ENCODE results near the gene ATP1A4. TPM values are rescaled to one million over a fixed set of nuclear protein-coding genes. Genes with fewer than 3 reads are reported as not detected.
"Not testable (repeated sequence)": the region's sequence is repeated elsewhere in the genome, so short reads cannot be mapped to it uniquely, and the experiment has no call there.

Gene ATP1A4
- polyA plus RNA-seq, 3 donors, result 0.11 to 0.32 (median 0.12) TPM

DNA sequence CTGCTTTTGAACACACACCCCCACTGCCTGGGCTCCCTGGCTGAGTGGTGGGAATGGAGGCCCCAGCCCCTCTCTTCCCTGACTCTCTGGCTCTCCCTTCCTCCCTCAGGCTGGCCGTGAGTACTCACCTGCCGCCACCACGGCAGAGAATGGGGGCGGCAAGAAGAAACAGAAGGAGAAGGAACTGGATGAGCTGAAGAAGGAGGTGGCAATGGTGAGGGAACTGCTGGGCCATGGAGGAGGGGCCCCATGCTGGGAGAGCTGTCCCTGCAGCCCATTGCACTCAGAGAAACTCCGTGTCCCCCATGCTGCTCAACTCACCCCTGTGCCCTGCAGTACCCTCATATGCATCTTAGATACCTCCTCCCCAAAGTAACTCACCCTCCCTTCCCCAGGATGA is 30.6 kb upstream of the ATP1A4 start:
- DNase-seq (ENCODE audit: extremely low read depth in 1 of 11, low read depth in 9 of 11, low spot score in 4 of 11), result no peak

GRCh38 chr1:160121388-160121787 is 30.0 kb upstream of the ATP1A4 start:
- no peak for DNase-seq (ENCODE audit: extremely low read depth in 1 of 11, low read depth in 9 of 11, low spot score in 4 of 11)

DNA sequence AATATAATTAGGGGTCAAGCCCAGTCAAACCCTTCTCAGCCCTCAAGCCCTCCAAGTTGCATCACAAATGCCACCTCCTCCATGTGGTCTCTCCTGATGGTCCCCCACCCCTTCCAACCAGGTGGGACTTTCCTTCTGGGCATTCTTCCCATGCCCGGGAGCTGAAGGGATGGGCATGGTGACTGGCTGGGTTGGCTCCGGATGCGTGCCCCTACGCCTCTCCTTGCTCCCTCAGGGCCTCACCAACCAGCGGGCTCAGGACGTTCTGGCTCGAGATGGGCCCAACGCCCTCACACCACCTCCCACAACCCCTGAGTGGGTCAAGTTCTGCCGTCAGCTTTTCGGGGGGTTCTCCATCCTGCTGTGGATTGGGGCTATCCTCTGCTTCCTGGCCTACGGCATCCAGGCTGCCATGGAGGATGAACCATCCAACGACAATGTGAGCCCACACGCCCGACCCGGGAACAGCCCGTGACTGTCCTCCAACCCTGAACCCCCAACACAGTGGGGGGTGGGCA is 28.4 kb upstream of the ATP1A4 start:
- DNase-seq (ENCODE audit: extremely low read depth in 1 of 11, low read depth in 9 of 11, low spot score in 4 of 11), result no peak

DNA sequence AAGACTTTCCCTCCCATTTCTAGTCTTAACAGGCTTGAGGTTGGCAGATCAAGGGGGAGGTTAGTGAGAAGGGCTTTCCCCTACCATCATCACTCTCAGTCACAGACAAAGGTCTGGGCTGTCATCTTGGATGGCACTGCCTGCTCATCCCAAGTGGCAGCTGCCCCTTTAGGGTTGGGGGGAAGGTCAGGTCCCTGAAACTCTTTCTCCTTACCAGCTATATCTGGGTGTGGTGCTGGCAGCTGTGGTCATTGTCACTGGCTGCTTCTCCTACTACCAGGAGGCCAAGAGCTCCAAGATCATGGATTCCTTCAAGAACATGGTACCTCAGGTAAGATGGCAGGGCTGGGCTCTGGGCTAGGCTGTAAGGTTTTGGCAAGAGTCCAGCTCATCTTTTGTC is 27.7 kb upstream of the ATP1A4 start:
- DNase-seq (ENCODE audit: extremely low read depth in 1 of 11, low read depth in 9 of 11, low spot score in 4 of 11), result no peak

DNA sequence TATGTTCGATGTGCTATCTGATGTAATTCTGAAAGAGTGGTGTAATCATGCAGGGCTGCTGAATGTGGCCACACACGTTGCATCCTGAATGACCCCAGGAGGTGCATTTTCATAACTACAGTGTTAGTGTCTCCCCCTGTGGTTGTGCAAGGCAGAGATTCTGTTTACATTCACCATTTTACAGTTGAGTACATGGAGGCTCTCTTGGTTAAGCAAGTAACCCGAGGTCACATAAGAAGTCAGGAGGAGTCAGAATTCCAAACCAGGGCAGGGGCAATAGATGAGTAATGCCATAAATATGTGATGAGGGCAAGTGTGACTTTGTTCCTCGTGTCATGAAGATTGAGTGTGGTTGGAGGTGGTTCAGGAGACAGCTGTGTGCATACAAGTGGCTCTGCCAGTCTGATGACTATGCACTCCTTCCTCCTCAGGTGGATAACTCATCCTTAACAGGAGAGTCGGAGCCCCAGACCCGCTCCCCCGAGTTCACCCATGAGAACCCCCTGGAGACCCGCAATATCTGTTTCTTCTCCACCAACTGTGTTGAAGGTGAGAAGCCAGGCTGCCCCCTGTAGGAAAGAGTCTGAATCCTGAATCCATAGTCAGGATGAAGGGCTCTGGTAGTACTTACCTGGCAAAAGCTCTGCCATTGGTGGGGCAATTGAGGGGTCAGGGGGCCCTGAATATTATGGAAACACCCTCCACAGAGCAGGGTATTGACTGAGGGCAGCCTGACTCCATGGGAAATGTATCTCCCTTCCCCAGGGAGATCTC is 26.5 kb upstream of the ATP1A4 start:
- no peak for DNase-seq (ENCODE audit: extremely low read depth in 1 of 11, low read depth in 9 of 11, low spot score in 4 of 11)

GRCh38 chr1:160125746-160126145 is 25.7 kb upstream of the ATP1A4 start:
- no peak for DNase-seq (ENCODE audit: extremely low read depth in 1 of 11, low read depth in 9 of 11, low spot score in 4 of 11)

- not testable (repeated sequence) for DNase-seq (ENCODE audit: extremely low read depth in 1 of 11, low read depth in 9 of 11, low spot score in 4 of 11)
Measured at GRCh38 chr1:160126342-160126741, 25.1 kb upstream of the ATP1A4 start.

GRCh38 chr1:160127381-160127780 is 24.0 kb upstream of the ATP1A4 start:
- no peak for DNase-seq (ENCODE audit: extremely low read depth in 1 of 11, low read depth in 9 of 11, low spot score in 4 of 11)

GRCh38 chr1:160127865-160128523 is 23.4 kb upstream of the ATP1A4 start:
- no peak for DNase-seq (ENCODE audit: extremely low read depth in 1 of 11, low read depth in 9 of 11, low spot score in 4 of 11)

GRCh38 chr1:160128636-160129035 is 22.8 kb upstream of the ATP1A4 start:
- no peak for DNase-seq (ENCODE audit: extremely low read depth in 1 of 11, low read depth in 9 of 11, low spot score in 4 of 11)

- no peak for DNase-seq (ENCODE audit: extremely low read depth in 1 of 11, low read depth in 9 of 11, low spot score in 4 of 11)
Measured at GRCh38 chr1:160129046-160129445, 22.4 kb upstream of the ATP1A4 start.

GRCh38 chr1:160129558-160129957 is 21.8 kb upstream of the ATP1A4 start:
- DNase-seq (ENCODE audit: extremely low read depth in 1 of 11, low read depth in 9 of 11, low spot score in 4 of 11), result no peak

- DNase-seq (ENCODE audit: extremely low read depth in 1 of 11, low read depth in 9 of 11, low spot score in 4 of 11), result no peak
Measured at GRCh38 chr1:160129966-160130365, 21.4 kb upstream of the ATP1A4 start.

DNA sequence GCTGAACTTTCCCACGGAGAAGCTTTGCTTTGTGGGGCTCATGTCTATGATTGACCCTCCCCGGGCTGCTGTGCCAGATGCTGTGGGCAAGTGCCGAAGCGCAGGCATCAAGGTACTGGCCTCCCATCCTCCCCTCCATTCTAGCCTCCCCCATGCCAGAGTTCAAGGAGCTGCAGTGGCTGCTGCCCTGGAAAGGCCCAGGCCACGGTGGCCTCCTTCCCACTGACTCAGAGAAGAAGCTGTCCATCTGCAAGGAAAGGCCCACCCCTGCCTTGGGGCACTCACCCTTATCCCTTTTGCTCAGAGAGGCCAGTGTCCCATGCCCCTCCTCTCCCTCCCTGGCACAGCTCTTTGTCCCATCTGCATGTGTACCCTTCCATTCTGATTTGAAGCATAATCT is 20.9 kb upstream of the ATP1A4 start:
- no peak for DNase-seq (ENCODE audit: extremely low read depth in 1 of 11, low read depth in 9 of 11, low spot score in 4 of 11)

DNA sequence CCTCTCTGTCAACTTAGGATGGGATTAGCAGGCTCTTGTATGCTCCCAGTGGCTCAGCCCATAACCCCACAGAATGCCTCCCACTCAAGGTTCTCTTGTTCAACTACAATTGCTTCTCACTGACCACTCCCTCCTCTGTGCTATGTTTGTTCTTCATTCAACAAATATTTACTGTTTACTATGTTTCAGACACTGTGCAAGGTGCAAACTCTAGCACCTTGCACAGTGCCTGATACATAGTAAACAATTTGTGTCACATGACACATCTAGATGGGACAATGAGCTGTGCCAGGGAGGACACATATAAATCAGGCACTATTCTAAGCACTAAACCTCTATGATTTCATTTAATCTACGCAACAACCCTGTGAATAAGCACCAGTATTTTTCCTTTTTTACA is 20.5 kb upstream of the ATP1A4 start:
- DNase-seq (ENCODE audit: extremely low read depth in 1 of 11, low read depth in 9 of 11, low spot score in 4 of 11), result no peak

GRCh38 chr1:160131803-160132565 is 19.4 kb upstream of the ATP1A4 start:
- DNase-seq (ENCODE audit: extremely low read depth in 1 of 11, low read depth in 9 of 11, low spot score in 4 of 11), result no peak

- DNase-seq (ENCODE audit: extremely low read depth in 1 of 11, low read depth in 9 of 11, low spot score in 4 of 11), result no peak
Measured at GRCh38 chr1:160133990-160134770, 17.2 kb upstream of the ATP1A4 start.

- no peak for DNase-seq (ENCODE audit: extremely low read depth in 1 of 11, low read depth in 9 of 11, low spot score in 4 of 11)
Measured at GRCh38 chr1:160134791-160135572, 16.4 kb upstream of the ATP1A4 start.

Measured in renal cortex interstitium (tissue), 11 donors.